Rectal smooth muscle tissue (tissue), 1 donor: ENCODE measurements around the gene TBPL1.
"Not testable (repeated sequence)": the region's sequence is repeated elsewhere in the genome, so short reads cannot be mapped to it uniquely, and the experiment has no call there.

Experiments used
- H3K27ac ChIP-seq: one replicate; pipeline ENCODE4 v1.7.0; 2013; ENCODE audit warnings: low read depth, low read length, inconsistent platforms
- H3K27me3 ChIP-seq: one replicate; pipeline ENCODE4 v1.7.0; 2013; ENCODE audit warnings: low read length; ENCODE audit not compliant: control insufficient read depth, insufficient read depth
- H3K36me3 ChIP-seq: one replicate; pipeline ENCODE4 v1.7.0; 2013; ENCODE audit warnings: low read length; ENCODE audit not compliant: control insufficient read depth, insufficient read depth
- H3K4me1 ChIP-seq: one replicate; pipeline ENCODE4 v1.7.0; 2013; ENCODE audit warnings: low read length; ENCODE audit not compliant: control insufficient read depth, insufficient read depth
- H3K4me3 ChIP-seq: one replicate; pipeline ENCODE4 v1.7.0; 2013; ENCODE audit warnings: low read length
- H3K9ac ChIP-seq: one replicate; pipeline ENCODE4 v1.7.0; 2013; ENCODE audit warnings: low read length

The TBPL1 gene

DNA sequence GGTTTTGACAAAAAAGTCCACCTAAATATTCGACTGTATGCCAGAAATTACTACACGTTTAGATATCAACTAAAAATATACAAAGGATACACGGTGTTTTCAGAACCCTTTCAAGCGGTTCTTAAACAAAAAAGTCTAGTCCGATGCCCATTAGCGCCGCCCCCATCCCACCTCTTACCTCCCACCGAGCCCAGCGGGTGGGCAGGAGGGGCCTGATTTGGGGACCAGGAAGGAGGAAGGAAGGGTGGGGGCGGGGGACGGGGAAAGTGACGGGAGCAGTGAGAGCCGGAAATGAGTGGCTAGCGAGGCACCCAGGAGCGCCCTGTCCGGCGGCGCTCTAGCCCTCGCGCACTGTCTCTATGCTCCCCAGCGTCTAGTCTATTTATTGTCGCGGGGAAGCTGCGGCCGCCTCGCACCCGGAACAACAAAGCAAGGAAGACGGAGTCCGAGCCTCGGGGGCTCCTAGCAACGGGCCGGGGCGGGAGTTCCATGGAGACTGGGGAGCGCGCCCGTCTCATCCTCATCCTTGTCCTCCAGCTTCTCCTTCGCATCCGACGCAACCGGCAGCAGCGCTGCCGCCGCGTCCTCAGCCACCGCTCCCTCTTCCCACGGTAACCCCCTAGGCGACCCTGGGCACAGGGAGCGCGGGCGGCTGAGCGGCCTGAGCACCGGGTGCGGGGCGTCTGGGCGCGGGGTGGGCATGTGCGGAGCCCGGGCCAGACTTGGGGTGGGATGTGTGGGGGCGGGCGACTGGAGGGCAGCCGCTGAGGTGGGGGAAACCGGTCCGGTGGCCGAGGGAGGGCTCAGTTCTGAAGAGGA, at the start of gene TBPL1:
Gene TBPL1 (plus strand): TSS at position 410 of the 819 bp plus-strand sequence. CDS start 26,902 bp downstream, outside the sequence.
- Histone ChIP-seq H3K36me3 (no peaks in the 10 kb centered on the region), H3K9ac (peak within 1 kb of the TSS; percentile 69), H3K4me1 (no peaks in the 10 kb centered on the region), H3K27ac (peak within 1 kb of the TSS; percentile 75), H3K27me3 (no peaks in the 10 kb centered on the region), H3K4me3 (peak within 1 kb of the TSS; percentile 90)

DNA sequence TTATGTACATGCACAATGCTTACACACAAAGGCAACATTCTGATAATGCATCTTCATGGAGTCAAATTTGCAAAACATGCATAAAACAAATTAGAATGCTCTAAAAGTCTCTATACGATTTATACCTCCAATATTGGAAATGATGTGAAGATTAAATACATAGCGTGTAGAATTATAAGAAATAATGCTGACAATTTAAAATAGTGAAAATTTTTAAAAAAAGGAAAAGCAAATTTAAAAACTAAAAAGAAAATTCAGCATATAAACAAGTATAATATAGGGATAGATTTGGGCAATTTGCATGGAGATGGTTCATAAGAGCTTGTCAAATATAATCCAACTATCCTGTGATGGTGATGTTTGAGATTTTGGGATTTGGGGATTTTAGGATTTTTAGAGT, 49.2 kb upstream of the TBPL1 start:
- Histone ChIP-seq H3K9ac (no peak overlapping the region), H3K27me3 (no peaks in the 10 kb centered on the region)

DNA sequence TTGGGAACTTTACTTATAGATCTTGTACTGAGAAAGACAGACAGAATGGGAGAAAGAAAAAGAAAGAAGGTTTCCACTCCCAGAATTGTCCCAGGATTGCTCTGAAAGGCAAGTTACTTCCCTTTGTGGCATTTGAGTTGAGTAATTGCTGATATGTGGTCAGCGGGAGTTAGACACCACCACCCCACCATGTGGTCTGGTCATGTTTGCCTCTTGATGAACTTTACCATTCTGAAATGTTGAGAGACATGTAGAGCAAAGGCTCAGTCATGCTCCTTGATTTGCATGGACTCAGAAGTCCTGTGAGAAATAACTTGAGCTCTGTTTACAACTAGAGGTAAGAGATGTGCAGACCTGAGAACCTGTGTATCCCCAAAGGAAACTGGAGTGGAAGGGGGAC, 47.0 kb upstream of the TBPL1 start:
- no peaks in the 10 kb centered on the region for H3K36me3 ChIP-seq
- H3K4me1 ChIP-seq, result no peaks in the 10 kb centered on the region
- H3K27ac ChIP-seq, result no peak overlapping the region
- no peak overlapping the region for H3K9ac ChIP-seq
- no peaks in the 10 kb centered on the region for H3K27me3 ChIP-seq
- H3K4me3 ChIP-seq, result no peak overlapping the region

More for the DNA sequence above, 49.2 kb upstream of the TBPL1 start:
- Histone ChIP-seq H3K4me1 (no peaks in the 10 kb centered on the region), H3K27ac (no peak overlapping the region), H3K36me3 (no peaks in the 10 kb centered on the region), H3K4me3 (no peak overlapping the region)

DNA sequence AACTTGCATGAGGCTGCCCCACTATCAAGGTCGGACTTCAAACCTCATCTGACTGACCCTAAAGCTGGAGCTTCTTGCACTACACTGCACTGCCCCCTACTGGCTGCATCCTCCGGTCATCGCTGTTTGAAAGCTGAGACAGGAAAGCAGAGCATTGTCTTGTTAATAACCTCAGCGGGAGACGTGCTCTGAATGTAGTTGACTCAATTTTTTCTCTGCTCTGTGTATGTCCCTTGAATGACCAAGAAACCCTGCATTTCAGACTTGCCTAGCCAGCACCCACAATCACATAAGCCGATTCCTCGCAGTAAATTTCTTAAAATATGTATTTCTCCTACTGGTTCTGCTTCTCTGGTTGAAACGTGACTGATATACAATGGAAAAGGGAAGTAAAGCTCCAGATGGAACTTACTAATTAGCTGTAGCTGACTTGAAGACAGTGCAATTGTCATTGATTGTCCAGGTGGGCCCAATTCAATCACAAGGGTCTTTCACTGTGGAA, 36.3 kb upstream of the TBPL1 start:
- H3K9ac ChIP-seq, result no peak overlapping the region
- H3K27me3 ChIP-seq, result no peaks in the 10 kb centered on the region
- no peak overlapping the region for H3K4me3 ChIP-seq
- H3K36me3 ChIP-seq, result no peaks in the 10 kb centered on the region
- no peak overlapping the region for H3K27ac ChIP-seq
- H3K4me1 ChIP-seq, result no peaks in the 10 kb centered on the region

DNA sequence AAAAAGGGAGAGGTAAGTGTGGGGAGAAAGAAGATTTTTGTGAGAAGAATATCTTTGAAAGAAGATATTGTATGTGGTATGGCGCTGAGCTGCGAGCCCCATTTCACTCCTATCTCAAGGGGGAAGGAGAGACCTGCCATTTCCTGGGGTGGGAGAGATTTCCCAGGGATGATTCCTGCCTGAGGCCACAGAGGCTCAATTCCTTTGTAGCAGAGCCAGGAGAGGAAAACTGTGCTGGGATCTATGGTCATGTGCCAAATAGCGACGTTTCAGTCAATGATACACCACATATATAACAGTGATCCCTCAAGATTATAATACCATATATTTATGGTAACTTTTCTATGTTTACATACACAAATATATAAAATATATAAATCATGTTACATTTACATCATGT, 35.2 kb upstream of the TBPL1 start:
- no peak overlapping the region for H3K4me3 ChIP-seq
- no peak overlapping the region for H3K9ac ChIP-seq
- H3K36me3 ChIP-seq, result no peaks in the 10 kb centered on the region
- H3K27me3 ChIP-seq, result no peaks in the 10 kb centered on the region
- H3K27ac ChIP-seq, result no peak overlapping the region
- H3K4me1 ChIP-seq, result no peaks in the 10 kb centered on the region

DNA sequence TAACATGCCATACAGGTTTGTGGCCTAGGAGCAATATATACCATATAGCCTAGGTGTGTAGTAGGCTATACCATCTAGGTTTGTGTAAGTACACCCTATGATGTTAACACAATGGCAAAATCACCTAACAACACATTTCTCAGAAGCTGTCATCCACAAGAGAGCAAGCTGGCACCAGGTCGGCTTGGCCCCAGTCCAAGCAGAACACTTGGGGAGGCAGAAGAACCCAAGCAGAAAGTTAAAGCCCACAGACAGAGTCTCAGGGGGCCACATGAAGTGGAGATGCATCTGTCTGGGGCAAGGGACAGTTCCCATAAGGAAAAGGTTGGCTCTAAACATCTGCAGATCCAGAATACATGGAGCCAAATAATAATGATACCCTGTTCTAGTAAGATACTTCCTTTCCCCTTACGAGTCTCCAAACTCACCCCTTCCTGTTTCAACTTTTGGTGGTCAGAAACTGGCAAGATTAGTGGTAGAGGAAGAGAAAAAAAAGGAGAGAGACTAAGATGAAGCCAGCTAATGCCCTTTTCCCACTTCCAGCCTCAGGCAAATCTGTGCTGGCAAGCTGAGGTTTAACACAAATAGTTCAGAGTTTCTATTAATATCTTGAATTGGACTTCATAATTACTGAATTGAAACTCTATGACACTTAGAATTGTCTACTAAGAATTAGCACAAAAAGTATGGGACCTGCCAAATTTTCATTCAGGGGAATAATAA, 34.7 kb upstream of the TBPL1 start:
- no peak overlapping the region for H3K4me3 ChIP-seq
- no peaks in the 10 kb centered on the region for H3K36me3 ChIP-seq
- H3K27ac ChIP-seq, result no peak overlapping the region
- no peak overlapping the region for H3K9ac ChIP-seq
- no peaks in the 10 kb centered on the region for H3K4me1 ChIP-seq
- no peaks in the 10 kb centered on the region for H3K27me3 ChIP-seq

DNA sequence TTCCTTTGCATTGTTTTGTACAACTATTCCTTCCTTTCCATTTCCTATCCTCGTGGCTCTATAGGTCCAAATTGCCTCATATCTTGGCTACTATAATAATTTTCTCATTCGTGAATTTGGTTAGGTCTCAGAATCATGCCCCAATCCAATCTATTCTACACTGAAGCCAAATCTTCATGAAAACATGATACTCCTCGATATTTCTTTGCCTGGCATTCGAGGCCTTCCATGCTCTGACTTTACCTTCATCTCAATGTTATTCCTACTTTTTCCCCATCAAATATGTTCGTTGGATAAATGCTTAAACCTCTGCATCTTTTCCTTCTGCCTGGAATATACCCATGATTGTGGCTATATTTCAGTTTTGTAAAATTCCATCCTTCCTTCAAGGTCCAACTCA, 33.7 kb upstream of the TBPL1 start:
- H3K9ac ChIP-seq, result no peak overlapping the region
- H3K4me1 ChIP-seq, result no peaks in the 10 kb centered on the region
- no peaks in the 10 kb centered on the region for H3K36me3 ChIP-seq
- no peaks in the 10 kb centered on the region for H3K27me3 ChIP-seq
- H3K4me3 ChIP-seq, result no peak overlapping the region
- no peak overlapping the region for H3K27ac ChIP-seq

DNA sequence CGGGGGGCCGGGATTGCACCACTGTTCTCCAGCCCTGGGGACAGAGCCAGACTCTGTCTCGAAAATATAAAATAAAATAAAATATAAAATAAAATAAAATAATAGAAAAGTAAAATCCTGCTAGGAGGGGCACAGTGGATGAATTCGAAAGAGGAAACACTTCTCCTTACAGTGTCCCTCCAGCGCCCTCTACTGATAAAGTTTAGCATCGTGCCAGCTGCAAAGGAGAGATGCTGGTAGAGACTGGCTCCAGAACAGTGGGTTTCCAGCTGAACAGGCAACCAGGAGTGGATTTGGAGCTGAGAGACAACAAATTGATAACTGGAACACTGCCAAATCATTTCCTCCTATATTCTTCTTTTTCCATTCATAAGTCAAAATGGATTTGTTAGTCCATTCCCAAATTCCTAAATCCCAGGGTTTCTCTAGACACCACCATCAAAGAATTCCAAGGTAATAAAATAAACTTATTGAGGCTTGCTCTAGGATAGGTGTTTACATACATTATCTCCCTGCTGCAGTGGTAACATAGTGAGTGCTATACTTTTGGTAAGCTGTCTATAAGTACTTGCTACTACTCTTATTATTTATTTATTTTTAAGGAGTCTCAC, 31.7 kb upstream of the TBPL1 start:
- Histone ChIP-seq H3K4me3 (no peak overlapping the region), H3K9ac (no peak overlapping the region), H3K27ac (no peak overlapping the region), H3K4me1 (no peaks in the 10 kb centered on the region), H3K36me3 (no peaks in the 10 kb centered on the region), H3K27me3 (no peaks in the 10 kb centered on the region)

DNA sequence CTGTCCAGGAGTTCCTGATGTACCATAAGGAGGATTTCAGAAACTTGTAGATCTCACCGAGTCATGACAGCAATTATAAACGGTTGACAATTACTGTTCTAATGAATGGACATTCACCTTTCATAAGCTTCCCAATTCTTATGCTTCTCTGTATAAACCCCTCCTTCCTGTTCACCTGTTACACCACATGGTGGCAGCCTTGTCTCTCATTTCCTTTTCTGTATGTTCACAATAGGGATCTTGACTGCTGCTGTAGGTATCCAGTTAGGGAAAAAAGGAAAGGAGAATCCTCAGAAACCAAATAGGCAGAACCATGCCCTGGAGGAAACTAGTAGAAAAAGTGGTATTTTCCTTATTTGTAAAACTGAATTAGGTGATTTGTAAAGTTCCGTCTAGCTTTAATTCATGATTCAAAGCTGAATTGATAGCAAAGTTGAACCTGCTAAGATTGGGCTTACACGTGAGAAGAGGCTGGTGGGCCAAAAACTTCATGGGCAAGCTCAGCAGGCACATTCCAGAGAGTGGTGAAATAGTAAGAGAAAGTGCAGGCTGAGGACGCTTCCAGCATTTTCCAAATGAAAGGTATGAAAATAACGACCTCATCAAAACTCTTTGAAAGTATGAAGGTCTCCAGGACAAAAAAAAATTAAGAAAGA, 29.0 kb upstream of the TBPL1 start:
- H3K27ac ChIP-seq, result no peak overlapping the region
- H3K9ac ChIP-seq, result no peak overlapping the region
- H3K27me3 ChIP-seq, result no peaks in the 10 kb centered on the region
- no peak overlapping the region for H3K4me3 ChIP-seq
- H3K36me3 ChIP-seq, result no peaks in the 10 kb centered on the region
- no peaks in the 10 kb centered on the region for H3K4me1 ChIP-seq

DNA sequence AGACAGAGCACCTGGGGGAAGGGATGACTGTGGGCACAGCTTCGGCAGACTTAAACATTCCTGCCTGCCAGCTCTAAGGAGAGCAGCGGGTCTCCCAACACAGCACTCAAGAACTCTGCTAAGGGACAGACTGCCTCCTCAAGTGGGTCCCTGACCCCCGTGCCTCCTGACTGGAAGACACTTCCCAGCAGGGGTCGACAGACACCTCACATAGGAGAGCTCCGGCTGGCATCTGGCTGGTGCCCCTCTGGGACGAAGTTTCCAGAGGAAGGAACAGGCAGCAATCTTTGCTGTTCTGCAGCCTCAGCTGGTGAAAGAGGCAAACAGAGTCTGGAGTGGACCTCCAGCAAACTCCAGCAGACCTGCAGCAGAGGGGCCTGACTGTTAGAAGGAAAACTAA, 21.8 kb upstream of the TBPL1 start:
- H3K9ac ChIP-seq, H3K4me3 ChIP-seq, H3K36me3 ChIP-seq, H3K4me1 ChIP-seq, H3K27me3 ChIP-seq, H3K27ac ChIP-seq: not testable (repeated sequence)

DNA sequence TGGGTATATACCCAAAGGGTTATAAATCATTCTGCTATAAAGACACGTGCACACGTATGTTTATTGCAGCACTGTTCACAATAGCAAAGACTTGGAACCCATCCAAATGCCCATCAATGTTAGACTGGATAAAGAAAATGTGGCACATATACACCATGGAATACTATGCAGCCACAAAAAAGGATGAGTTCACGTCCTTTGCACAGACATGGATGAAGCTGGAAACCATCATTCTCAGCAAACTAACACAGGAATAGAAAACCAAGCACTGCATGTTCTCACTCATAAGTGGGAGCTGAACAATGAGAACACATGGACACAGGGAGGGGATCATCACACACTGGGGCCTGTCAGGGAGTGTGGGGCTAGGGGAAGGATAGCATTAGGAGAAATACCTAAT, 16.7 kb upstream of the TBPL1 start:
- H3K4me3 ChIP-seq, H3K27ac ChIP-seq, H3K4me1 ChIP-seq, H3K9ac ChIP-seq, H3K36me3 ChIP-seq, H3K27me3 ChIP-seq: not testable (repeated sequence)

DNA sequence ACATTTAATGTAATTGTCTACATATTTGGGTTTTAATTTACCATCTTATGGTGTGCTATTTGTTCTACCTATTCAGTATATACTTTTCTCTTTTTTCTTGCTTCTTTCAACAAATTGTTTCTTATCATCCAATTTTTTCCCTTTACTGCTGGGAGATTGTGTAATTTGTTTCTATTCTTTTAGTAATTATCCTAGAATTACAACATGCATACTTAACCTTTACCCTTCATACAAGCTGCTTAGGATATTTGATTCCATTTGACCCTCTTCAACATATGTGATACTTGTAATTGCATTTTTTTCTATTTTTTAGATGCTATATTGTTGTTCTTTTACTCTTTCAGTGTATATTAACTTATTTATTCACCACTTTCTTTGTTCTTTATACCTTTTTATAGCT, 15.1 kb upstream of the TBPL1 start:
- Histone ChIP-seq H3K4me1 (no peaks in the 10 kb centered on the region), H3K36me3 (no peaks in the 10 kb centered on the region), H3K9ac (no peak overlapping the region), H3K27ac (no peak overlapping the region), H3K4me3 (no peak overlapping the region), H3K27me3 (peaks cover 2% of the 10 kb centered on the region)
